Superior temporal gyrus (tissue), 1 donor: ENCODE measurements around the gene MRGPRE.

Experiments
- DNase-seq: peaks from one replicate; pipeline ENCODE4 v3.0.0-alpha.2; 2016; ENCODE audit errors: extremely low spot score

The MRGPRE gene

GRCh38 chr11:3196161-3197043 lies 35.8 kb downstream of the MRGPRE start:
- DNase-seq: no peak

GRCh38 chr11:3195251-3196160 lies 36.7 kb downstream of the MRGPRE start:
- DNase-seq: no peak

GRCh38 chr11:3194016-3194816 lies 38.0 kb downstream of the MRGPRE start:
- DNase-seq: no peak

GRCh38 chr11:3193373-3194015 lies 38.7 kb downstream of the MRGPRE start:
- no peak for DNase-seq

- DNase-seq: no peak
Measured at GRCh38 chr11:3192511-3193372, 39.5 kb downstream of the MRGPRE start.

GRCh38 chr11:3191586-3192324 lies 40.5 kb downstream of the MRGPRE start:
- no peak for DNase-seq

GRCh38 chr11:3190600-3190999 lies 41.6 kb downstream of the MRGPRE start:
- DNase-seq: no peak

GRCh38 chr11:3189886-3190583 lies 42.2 kb downstream of the MRGPRE start:
- no peak for DNase-seq

- DNase-seq: no peak
Measured at GRCh38 chr11:3189196-3189843, 42.9 kb downstream of the MRGPRE start.

GRCh38 chr11:3188496-3189195 lies 43.6 kb downstream of the MRGPRE start:
- DNase-seq: no peak

GRCh38 chr11:3186166-3186953 lies 45.9 kb downstream of the MRGPRE start:
- DNase-seq: no peak

GRCh38 chr11:3184732-3185347 lies 47.4 kb downstream of the MRGPRE start:
- DNase-seq: no peak

- no peak for DNase-seq
Measured at GRCh38 chr11:3183523-3183922, 48.7 kb downstream of the MRGPRE start.

GRCh38 chr11:3182462-3182852 lies 49.8 kb downstream of the MRGPRE start:
- no peak for DNase-seq

GRCh38 chr11:3181725-3182461 lies 50.3 kb downstream of the MRGPRE start:
- no peak for DNase-seq

GRCh38 chr11:3180869-3181268 lies 51.3 kb downstream of the MRGPRE start:
- DNase-seq: no peak
